GM18498 (cell line): ENCODE measurements around the gene TOP3A.
"Not testable (repeated sequence)": the region's sequence is repeated elsewhere in the genome, so short reads cannot be mapped to it uniquely, and the experiment has no call there.

ENCODE experiments used
- ATAC-seq: cut with Tn5 transposase; IDR thresholded peaks from one replicate; pipeline ENCODE4 v1.9.1; 2021; ENCODE audit warnings: mild to moderate bottlenecking, moderate library complexity; ENCODE audit not compliant: unreplicated experiment

Gene TOP3A

GRCh38 chr17:18323507-18324139 is 8.8 kb upstream of the TOP3A start:
- no peak for ATAC-seq

DNA sequence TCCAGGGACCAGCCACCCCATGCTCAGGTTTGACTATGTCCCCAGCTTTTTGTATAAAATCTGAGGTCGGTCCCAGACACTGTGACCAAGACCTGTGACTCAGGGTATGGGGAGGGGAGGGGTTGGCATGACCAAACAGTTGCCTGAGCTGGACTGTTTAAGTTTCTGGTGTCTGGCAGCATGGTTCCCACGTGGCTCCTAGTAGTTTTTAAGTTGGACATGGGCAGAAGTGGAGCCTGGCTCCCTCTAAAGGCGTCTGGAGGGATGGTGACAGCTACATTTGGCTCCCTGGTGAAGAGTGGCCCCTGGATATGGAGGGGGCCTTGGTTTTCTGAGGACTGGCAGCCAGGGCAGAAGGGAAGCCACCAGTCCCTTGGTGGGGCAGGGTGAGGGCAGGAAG is 8.2 kb upstream of the TOP3A start:
- ATAC-seq = no peak

DNA sequence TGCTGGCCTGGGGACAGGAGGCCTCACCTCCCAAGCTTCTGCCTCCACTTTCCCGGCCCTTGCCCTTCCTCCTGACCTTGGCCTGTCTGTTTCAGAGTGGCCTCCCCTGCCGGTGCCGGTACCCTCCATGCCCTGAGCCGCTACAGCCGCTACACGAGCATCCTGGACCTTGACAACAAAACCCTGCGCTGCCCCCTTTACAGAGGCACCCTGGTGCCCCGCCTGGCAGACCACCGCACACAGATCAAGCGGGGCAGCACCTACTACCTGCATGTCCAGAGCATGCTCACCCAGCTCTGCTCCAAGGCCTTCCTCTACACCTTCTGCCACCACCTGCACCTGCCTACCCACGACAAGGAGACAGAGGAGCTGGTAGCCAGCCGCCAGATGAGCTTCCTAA is 7.7 kb upstream of the TOP3A start:
- ATAC-seq = no peak

GRCh38 chr17:18321309-18321708 is 6.5 kb upstream of the TOP3A start:
- no peak for ATAC-seq

- no peak for ATAC-seq
These were observed 5.5 kb upstream of the TOP3A start for GRCh38 chr17:18320301-18320700.

DNA sequence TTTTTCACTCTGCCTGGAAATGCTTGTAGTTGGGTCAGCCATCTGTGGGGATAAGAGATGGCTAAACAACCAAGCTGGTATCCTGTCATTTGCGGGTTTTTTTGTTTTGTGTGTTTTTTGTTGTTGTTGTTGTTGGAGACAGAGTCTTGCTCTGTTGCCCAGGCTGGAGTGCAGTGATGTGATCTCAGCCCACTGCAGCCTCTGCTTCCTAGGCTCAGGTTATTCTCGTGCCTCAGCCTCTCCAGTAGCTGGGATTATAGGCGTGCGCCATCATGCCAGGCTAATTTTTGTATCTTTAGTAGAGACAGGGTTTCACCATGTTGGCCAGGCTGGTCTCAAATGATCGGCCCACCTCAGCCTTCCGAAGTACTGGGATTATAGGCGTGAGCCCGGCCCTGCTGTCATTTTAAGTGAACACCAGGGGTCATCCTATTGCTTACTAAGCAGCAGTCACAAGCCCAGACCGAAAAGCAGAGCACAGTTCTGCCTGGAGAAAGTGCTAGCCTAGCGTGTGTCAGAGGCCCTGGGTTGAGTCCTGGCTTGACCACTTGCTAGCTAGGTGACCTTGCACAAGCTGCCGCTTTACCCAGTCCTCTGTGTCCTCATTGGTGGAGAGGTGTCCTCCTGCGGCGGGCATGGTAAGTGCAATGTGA is 4.9 kb upstream of the TOP3A start:
- ATAC-seq = no peak

GRCh38 chr17:18318771-18319450 is 4.1 kb upstream of the TOP3A start:
- ATAC-seq = no peak

DNA sequence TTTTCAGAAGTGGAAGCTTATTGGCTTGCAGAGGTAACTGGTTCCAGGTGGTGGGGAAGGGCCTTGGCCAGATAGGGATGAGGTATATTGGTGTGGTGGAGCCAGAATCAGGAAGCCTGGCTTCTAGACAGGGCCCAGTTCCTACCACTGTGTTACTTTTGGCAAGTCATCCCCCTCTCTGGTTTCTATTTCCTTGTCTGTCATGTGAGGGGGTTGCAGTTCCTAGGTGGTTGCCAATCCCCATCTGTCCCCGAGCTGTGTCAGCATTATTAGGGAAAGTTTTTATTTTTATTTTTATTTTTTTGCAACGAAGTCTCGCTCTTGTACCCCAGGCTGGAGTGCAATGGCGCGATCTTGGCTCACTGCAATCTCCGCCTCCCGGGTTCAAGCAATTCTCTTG is 3.3 kb upstream of the TOP3A start:
- ATAC-seq = no peak

GRCh38 chr17:18315961-18316360 is 1.2 kb upstream of the TOP3A start:
- ATAC-seq = no peak

- peak; percentile 0 for ATAC-seq
These were observed 748 bp upstream of the TOP3A start for GRCh38 chr17:18315562-18315922.

- peak; percentile 18 for ATAC-seq
These were observed 599 bp downstream of the TOP3A start for GRCh38 chr17:18314059-18314730.

DNA sequence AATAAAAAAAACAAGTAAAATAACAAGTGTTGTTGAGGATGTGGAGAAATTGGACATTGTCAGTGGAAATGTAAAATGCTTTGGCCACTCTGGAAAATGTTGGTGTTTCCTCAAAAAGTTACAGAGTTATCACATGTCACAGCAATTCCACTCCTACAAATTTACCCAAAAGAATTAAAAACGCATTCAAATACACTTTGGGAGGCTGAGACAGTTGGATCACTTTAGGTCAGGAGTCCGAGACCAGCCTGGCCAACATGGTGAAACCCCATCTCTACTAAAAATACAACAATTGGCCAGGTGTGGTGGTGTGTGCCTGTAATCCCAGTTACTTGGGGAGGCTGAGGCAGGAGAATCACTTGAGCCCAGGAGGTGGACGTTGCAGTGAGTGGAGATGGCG is 5.6 kb downstream of the TOP3A start:
- ATAC-seq = no peak

DNA sequence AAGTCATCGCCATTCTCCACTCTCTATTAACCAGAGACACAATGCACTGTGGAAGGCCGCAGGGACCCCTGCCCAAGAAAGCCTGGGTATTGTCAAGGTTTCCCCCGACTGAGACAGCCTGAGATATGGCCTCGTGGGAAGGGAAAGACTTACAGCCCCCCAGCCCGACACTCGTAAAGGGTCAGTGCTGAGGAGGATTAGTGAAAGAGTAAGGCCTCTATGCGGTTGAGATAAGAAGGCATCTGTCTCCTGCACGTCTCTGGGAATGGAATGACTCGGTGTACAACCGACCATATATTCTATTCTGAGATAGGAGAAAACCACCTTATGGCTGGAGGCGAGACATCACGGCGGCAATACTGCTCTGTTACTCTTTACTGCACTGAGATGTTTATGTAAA is 11.6 kb downstream of the TOP3A start:
- not testable (repeated sequence) for ATAC-seq

GRCh38 chr17:18300725-18301480 is 13.9 kb downstream of the TOP3A start:
- no peak for ATAC-seq

GRCh38 chr17:18298061-18298460 is 16.7 kb downstream of the TOP3A start:
- not testable (repeated sequence) for ATAC-seq

- ATAC-seq = no peak
These were observed 22.9 kb downstream of the TOP3A start for GRCh38 chr17:18291718-18292540.

GRCh38 chr17:18285296-18285695 is 29.5 kb downstream of the TOP3A start:
- ATAC-seq = no peak

DNA sequence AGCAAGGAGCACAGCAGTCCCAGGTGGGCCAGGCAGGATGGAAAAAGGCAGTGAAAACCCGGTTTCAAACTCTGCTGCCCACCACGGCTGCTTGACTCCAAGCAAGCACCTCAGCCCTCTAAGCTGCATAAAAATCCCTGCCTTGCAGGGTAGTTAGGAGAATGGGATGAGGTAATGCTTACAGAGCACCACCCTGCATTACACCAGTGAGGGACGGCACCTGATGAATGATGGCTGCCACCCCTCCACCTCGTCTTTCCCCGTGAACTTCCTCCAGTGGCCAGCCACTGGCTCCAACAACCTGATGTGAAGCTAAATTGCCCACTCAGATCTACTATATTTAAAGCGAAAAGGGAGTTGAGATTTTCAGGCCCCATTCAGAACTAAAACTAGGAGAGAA is 33.0 kb downstream of the TOP3A start:
- no peak for ATAC-seq

GRCh38 chr17:18280766-18281371 is 33.9 kb downstream of the TOP3A start:
- no peak for ATAC-seq

DNA sequence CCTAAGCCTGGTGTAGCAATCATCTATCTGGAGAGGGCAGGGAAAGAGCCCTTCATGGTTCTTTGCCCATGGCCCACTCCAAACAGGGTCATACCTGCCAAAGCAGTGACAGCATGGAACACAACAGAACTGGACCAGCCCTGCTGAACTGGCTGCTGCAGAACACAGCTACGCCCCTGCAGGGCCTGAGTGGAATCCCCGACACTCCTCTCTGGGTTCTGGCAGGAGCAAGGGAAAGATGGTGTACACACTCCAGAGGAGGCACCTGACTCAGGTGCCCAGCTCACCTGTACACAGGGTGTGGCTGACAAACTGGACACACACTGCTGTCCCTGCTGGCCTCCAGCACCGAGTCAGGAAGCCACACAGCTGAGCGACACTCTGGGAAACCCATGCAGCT is 34.5 kb downstream of the TOP3A start:
- no peak for ATAC-seq
